Mucosa of rectum (tissue), 2 donors: ENCODE data around the gene SMAD2.
A peak's percentile ranks its signal among the peaks of the same experiment; 100 is the strongest.

Experiments
- H3K27ac ChIP-seq, 2 donors: one replicate each; pipeline ENCODE4 v1.7.0; 2013; ENCODE audit warnings: inconsistent platforms in 2 of 2, low read depth in 2 of 2, low read length in 2 of 2
- H3K27me3 ChIP-seq, 2 donors: one replicate each; pipeline ENCODE4 v1.7.0; 2013; ENCODE audit warnings: low read length in 2 of 2; ENCODE audit not compliant: control insufficient read depth in 2 of 2, insufficient read depth in 2 of 2
- H3K36me3 ChIP-seq, 2 donors: one replicate each; pipeline ENCODE4 v1.7.0; 2013; ENCODE audit warnings: low read length in 2 of 2; ENCODE audit not compliant: control insufficient read depth in 2 of 2, insufficient read depth in 2 of 2
- H3K4me1 ChIP-seq, 2 donors: one replicate each; pipeline ENCODE4 v1.7.0; 2013; ENCODE audit warnings: low read length in 2 of 2, mild to moderate bottlenecking in 1 of 2; ENCODE audit not compliant: control insufficient read depth in 2 of 2, insufficient read depth in 2 of 2
- H3K4me3 ChIP-seq, 2 donors: one replicate each; pipeline ENCODE4 v1.7.0; 2013; ENCODE audit warnings: low read length in 2 of 2
- H3K9ac ChIP-seq, 2 donors: one replicate each; pipeline ENCODE4 v1.7.0; 2013; ENCODE audit warnings: low read length in 2 of 2, low read depth in 1 of 2, mild to moderate bottlenecking in 1 of 2
- H3K9me3 ChIP-seq, 2 donors: one replicate each; pipeline ENCODE4 v1.7.0; 2013; ENCODE audit warnings: low read length in 2 of 2; ENCODE audit not compliant: control insufficient read depth in 2 of 2
- donor health status: healthy.
- donor health status: Normal muscosa, but diverticular disease.

The SMAD2 gene

GRCh38 chr18:47915930-47916329, 14.5 kb downstream of the SMAD2 start:
- no peaks in the 10 kb centered on the region for H3K9me3 ChIP-seq

GRCh38 chr18:47915229-47915628, 15.2 kb downstream of the SMAD2 start:
- H3K27me3 ChIP-seq = no peaks in the 10 kb centered on the region
- H3K4me1 ChIP-seq = peaks cover 3 to 14% of the 10 kb centered on the region in 2 donors
- H3K27ac ChIP-seq = no peak overlapping the region
- peaks cover 0 to 3% of the 10 kb centered on the region in 2 donors for H3K36me3 ChIP-seq
- no peaks in the 10 kb centered on the region for H3K9me3 ChIP-seq
- H3K4me3 ChIP-seq = no peak overlapping the region
- H3K9ac ChIP-seq = no peak overlapping the region

More at GRCh38 chr18:47915930-47916329, 14.5 kb downstream of the SMAD2 start:
- Histone ChIP-seq H3K27ac (no peak overlapping the region), H3K9ac (no peak overlapping the region), H3K27me3 (no peaks in the 10 kb centered on the region), H3K4me1 (peaks cover 3 to 14% of the 10 kb centered on the region in 2 donors), H3K36me3 (peaks cover 0 to 3% of the 10 kb centered on the region in 2 donors), H3K4me3 (no peak overlapping the region)

- no peak overlapping the region for H3K9ac ChIP-seq
- peaks cover under 1 to 23% of the 10 kb centered on the region in 2 donors for H3K4me1 ChIP-seq
- no peak overlapping the region for H3K4me3 ChIP-seq
- H3K36me3 ChIP-seq = peaks cover 0 to 3% of the 10 kb centered on the region in 2 donors
- H3K9me3 ChIP-seq = no peaks in the 10 kb centered on the region
- H3K27ac ChIP-seq = no peak overlapping the region
- H3K27me3 ChIP-seq = no peaks in the 10 kb centered on the region
These were observed 17.5 kb downstream of the SMAD2 start for GRCh38 chr18:47912794-47913585.

- peaks cover 0 to 3% of the 10 kb centered on the region in 2 donors for H3K36me3 ChIP-seq
- H3K9me3 ChIP-seq = no peaks in the 10 kb centered on the region
- no peak overlapping the region for H3K4me3 ChIP-seq
- peaks cover 0 to 26% of the 10 kb centered on the region in 2 donors for H3K4me1 ChIP-seq
- H3K27me3 ChIP-seq = no peaks in the 10 kb centered on the region
- H3K9ac ChIP-seq = no peak overlapping the region
- H3K27ac ChIP-seq = peak overlapping the region in 1 of 2 donors; percentile 10
These were observed 18.1 kb downstream of the SMAD2 start for GRCh38 chr18:47912343-47912742.

- H3K36me3 ChIP-seq = peaks cover 0 to 3% of the 10 kb centered on the region in 2 donors
- no peaks in the 10 kb centered on the region for H3K27me3 ChIP-seq
- H3K4me3 ChIP-seq = no peak overlapping the region
- H3K9ac ChIP-seq = no peak overlapping the region
- H3K9me3 ChIP-seq = no peaks in the 10 kb centered on the region
- peak overlapping the region in 1 of 2 donors; percentile 10 for H3K27ac ChIP-seq
- H3K4me1 ChIP-seq = peaks cover 0 to 26% of the 10 kb centered on the region in 2 donors
These were observed 18.6 kb downstream of the SMAD2 start for GRCh38 chr18:47911877-47912276.

- Histone ChIP-seq H3K27me3 (no peaks in the 10 kb centered on the region), H3K4me1 (peaks cover 0 to 26% of the 10 kb centered on the region in 2 donors), H3K27ac (peak overlapping the region in 1 of 2 donors; percentile 22), H3K9me3 (peaks cover 0 to 3% of the 10 kb centered on the region in 2 donors), H3K4me3 (no peak overlapping the region), H3K36me3 (peaks cover 0 to 3% of the 10 kb centered on the region in 2 donors), H3K9ac (no peak overlapping the region)
These were observed 21.0 kb downstream of the SMAD2 start for GRCh38 chr18:47909484-47909883.

GRCh38 chr18:47908592-47908991, 21.9 kb downstream of the SMAD2 start:
- H3K9me3 ChIP-seq = peaks cover 0 to 3% of the 10 kb centered on the region in 2 donors
- no peaks in the 10 kb centered on the region for H3K27me3 ChIP-seq
- H3K36me3 ChIP-seq = peaks cover 0 to 3% of the 10 kb centered on the region in 2 donors
- H3K9ac ChIP-seq = no peak overlapping the region
- no peak overlapping the region for H3K4me3 ChIP-seq
- H3K27ac ChIP-seq = peak overlapping the region in 1 of 2 donors; percentile 22
- H3K4me1 ChIP-seq = peaks cover 0 to 26% of the 10 kb centered on the region in 2 donors

GRCh38 chr18:47906408-47906807, 24.1 kb downstream of the SMAD2 start:
- H3K4me3 ChIP-seq = no peak overlapping the region
- H3K27ac ChIP-seq = no peak overlapping the region
- H3K4me1 ChIP-seq = peaks cover 0 to 17% of the 10 kb centered on the region in 2 donors
- no peak overlapping the region for H3K9ac ChIP-seq
- H3K9me3 ChIP-seq = peaks cover 0 to 3% of the 10 kb centered on the region in 2 donors
- H3K36me3 ChIP-seq = peaks cover 0 to 1% of the 10 kb centered on the region in 2 donors
- no peaks in the 10 kb centered on the region for H3K27me3 ChIP-seq

GRCh38 chr18:47903809-47904208, 26.6 kb downstream of the SMAD2 start:
- Histone ChIP-seq H3K4me3 (no peak overlapping the region), H3K36me3 (no peaks in the 10 kb centered on the region), H3K27me3 (no peaks in the 10 kb centered on the region), H3K9ac (no peak overlapping the region), H3K9me3 (peaks cover 0 to 3% of the 10 kb centered on the region in 2 donors), H3K4me1 (peaks cover 0 to 9% of the 10 kb centered on the region in 2 donors), H3K27ac (no peak overlapping the region)

GRCh38 chr18:47901624-47902362, 28.7 kb downstream of the SMAD2 start:
- Histone ChIP-seq H3K9me3 (peaks cover 0 to 3% of the 10 kb centered on the region in 2 donors), H3K27me3 (no peaks in the 10 kb centered on the region), H3K9ac (no peak overlapping the region), H3K4me3 (peak overlapping the region in 1 of 2 donors; percentile 9), H3K27ac (no peak overlapping the region), H3K4me1 (no peaks in the 10 kb centered on the region), H3K36me3 (no peaks in the 10 kb centered on the region)
